OCI-LY7 (cell line): ENCODE data around the gene MRPS34.

ENCODE experiments used
- CTCF ChIP-seq: fragments of 200-600 bp; sonication (generic); conservative IDR thresholded peaks from 2 replicates; pipeline ENCODE4 v1.5.1; 2014; ENCODE audit warnings: mild to moderate bottlenecking, antibody characterized with exemption, low read length, moderate library complexity, mixed read lengths
- EZH2phosphoT487 ChIP-seq: fragments of 200-600 bp; sonication (generic); IDR thresholded peaks from 2 replicates; pipeline ENCODE4 v1.6.1; 2018; ENCODE audit warnings: low read depth, borderline replicate concordance, mild to moderate bottlenecking, mixed run types, antibody characterized with exemption, low read length, moderate library complexity, mixed read lengths

- TF ChIP-seq CTCF (no peak), EZH2phosphoT487 (no peak)
Observed at GRCh38 chr16:1761751-1762150, 11.2 kb downstream of the MRPS34 start.
